HS-5 (cell line): ENCODE measurements around the gene SPAG9.

Experiments
- DNase-seq: peaks from one replicate; pipeline ENCODE4 v3.0.0-alpha.2; 2012; ENCODE audit warnings: low read depth

The SPAG9 gene

GRCh38 chr17:50986989-50987660, 133.5 kb downstream of the SPAG9 start:
- no peak for DNase-seq

GRCh38 chr17:50981279-50981678, 139.4 kb downstream of the SPAG9 start:
- DNase-seq, result no peak

- no peak for DNase-seq
Measured at GRCh38 chr17:50979524-50979927, 141.1 kb downstream of the SPAG9 start.

GRCh38 chr17:50977487-50978159, 143.0 kb downstream of the SPAG9 start:
- no peak for DNase-seq

GRCh38 chr17:50976951-50977472, 143.7 kb downstream of the SPAG9 start:
- no peak for DNase-seq

GRCh38 chr17:50973557-50974494, 146.8 kb downstream of the SPAG9 start:
- no peak for DNase-seq

- no peak for DNase-seq
Measured at GRCh38 chr17:50972577-50972976, 148.1 kb downstream of the SPAG9 start.

GRCh38 chr17:50967795-50968194, 152.9 kb downstream of the SPAG9 start:
- DNase-seq, result no peak

- no peak for DNase-seq
Measured at GRCh38 chr17:50966163-50966666, 154.5 kb downstream of the SPAG9 start.

- DNase-seq, result no peak
Measured at GRCh38 chr17:50963139-50963538, 157.5 kb downstream of the SPAG9 start.

- no peak for DNase-seq
Measured at GRCh38 chr17:50961282-50962220, 159.1 kb downstream of the SPAG9 start.

- no peak for DNase-seq
Measured at GRCh38 chr17:50959341-50959740, 161.3 kb downstream of the SPAG9 start.

GRCh38 chr17:50957600-50958575, 162.8 kb downstream of the SPAG9 start:
- no peak for DNase-seq

- DNase-seq, result no peak
Measured at GRCh38 chr17:50956750-50957523, 163.7 kb downstream of the SPAG9 start.

- DNase-seq, result no peak
Measured at GRCh38 chr17:50956409-50956749, 164.3 kb downstream of the SPAG9 start.

- no peak for DNase-seq
Measured at GRCh38 chr17:50955667-50956120, 165.0 kb downstream of the SPAG9 start.

- no peak for DNase-seq
Measured at GRCh38 chr17:50955160-50955559, 165.5 kb downstream of the SPAG9 start.

GRCh38 chr17:50954641-50955121, 166.0 kb downstream of the SPAG9 start:
- DNase-seq, result no peak
